SK-N-SH (cell line): ENCODE data around the gene PRND. TPM values are rescaled to one million over a fixed set of nuclear protein-coding genes. Genes with fewer than 3 reads are reported as not detected.

ENCODE experiments used
- CTCF ChIA-PET: fragments of 300-600, 350-600 bp; formaldehyde crosslinking; extraction: SDS; loops from one replicate; lab custom pipeline; 2021; lab: Yijun Ruan, JAX
- POLR2A ChIA-PET: fragments of 350-600 bp; sonication (Branson Sonifier 250); formaldehyde crosslinking; extraction: SDS; loops from one replicate; lab custom pipeline; 2020; ENCODE audit warnings: antibody characterized with exemption, inconsistent platforms; lab: Yijun Ruan, JAX
- DNase-seq: peaks from one replicate; pipeline ENCODE4 v3.0.0; 2012
- H2AFZ ChIP-seq: fragments of 200-600 bp; sonication (generic); 2 replicates; pipeline ENCODE4 v1.8.1; 2016; ENCODE audit warnings: antibody characterized with exemption, mild to moderate bottlenecking, low read depth
- H3F3A ChIP-seq: fragments of 200-600 bp; sonication (generic); replicated peaks from 2 replicates; pipeline ENCODE3; 2016; ENCODE audit warnings: antibody characterized with exemption, mild to moderate bottlenecking; ENCODE audit not compliant: insufficient read depth
- H3K27ac ChIP-seq, 2 experiments: fragments of 200-500 bp in 1 of 2; fragments of 200-600 bp in 1 of 2; sonication (Bioruptor generic) in 1 of 2; sonication (generic), shearing (Covaris generic) in 1 of 2; 2 replicates each; pipeline versions ENCODE4 v1.5.1 to v1.6.1; 2014 to 2016; ENCODE audit warnings: low read depth in 2 of 2, inconsistent platforms in 1 of 2, low read length in 1 of 2, mild to moderate bottlenecking in 1 of 2, mixed read lengths in 1 of 2
- H3K27me3 ChIP-seq: fragments of 200-600 bp; sonication (generic), shearing (Covaris generic); 2 replicates; pipeline ENCODE4 v1.6.1; 2016; ENCODE audit warnings: mixed run types; ENCODE audit not compliant: insufficient read depth
- H3K36me3 ChIP-seq, 2 experiments: fragments of 200-500 bp in 1 of 2; fragments of 200-600 bp in 1 of 2; sonication (Bioruptor generic) in 1 of 2; sonication (generic) in 1 of 2; replicated peaks in 1 of 2; 2 replicates each; pipeline versions ENCODE3 to v1.5.1; 2014 to 2016; ENCODE audit warnings: low read length in 1 of 2, mild to moderate bottlenecking in 1 of 2; ENCODE audit not compliant: insufficient read depth in 2 of 2, control insufficient read depth in 1 of 2
- H3K4me1 ChIP-seq, 2 experiments: fragments of 200-500 bp in 1 of 2; fragments of 200-600 bp in 1 of 2; sonication (Bioruptor generic) in 1 of 2; sonication (generic), shearing (Covaris generic) in 1 of 2; 2 replicates each; pipeline versions ENCODE4 v1.5.1 to v1.6.1; 2014 to 2016; ENCODE audit warnings: low read depth in 1 of 2, low read length in 1 of 2, mixed run types in 1 of 2; ENCODE audit not compliant: insufficient read depth in 2 of 2, control insufficient read depth in 1 of 2
- H3K4me2 ChIP-seq: fragments of 200-600 bp; sonication (generic), shearing (Covaris generic); 2 replicates; pipeline ENCODE4 v1.6.1; 2017; ENCODE audit warnings: mixed run types
- H3K4me3 ChIP-seq, 2 experiments: fragments of 200-500 bp in 1 of 2; fragments of 200-600 bp in 1 of 2; sonication (Bioruptor generic) in 1 of 2; sonication (generic), shearing (Covaris generic) in 1 of 2; 2 replicates each; pipeline versions ENCODE4 v1.5.1 to v1.8.1; 2014 to 2016; ENCODE audit warnings: low read depth in 2 of 2, inconsistent platforms in 1 of 2, low read length in 1 of 2, mild to moderate bottlenecking in 1 of 2, mixed read lengths in 1 of 2, moderate library complexity in 1 of 2
- H3K79me2 ChIP-seq: fragments of 200-600 bp; sonication (generic); 2 replicates; pipeline ENCODE4 v1.8.1; 2017; ENCODE audit warnings: mild to moderate bottlenecking; ENCODE audit not compliant: insufficient read depth
- H3K9ac ChIP-seq: fragments of 200-600 bp; sonication (generic); 2 replicates; pipeline ENCODE4 v1.6.1; 2017; ENCODE audit warnings: mixed run types
- H3K9me2 ChIP-seq: fragments of 200-600 bp; sonication (generic); 2 replicates; pipeline ENCODE4 v1.6.1; 2017; ENCODE audit warnings: mixed run types
- H3K9me3 ChIP-seq: fragments of 200-600 bp; sonication (generic); 2 replicates; pipeline ENCODE4 v1.6.1; 2017; ENCODE audit warnings: mixed run types, mild to moderate bottlenecking, moderate library complexity
- H4K20me1 ChIP-seq: fragments of 200-600 bp; sonication (generic); 2 replicates; pipeline ENCODE4 v1.6.1; 2017; ENCODE audit warnings: mild to moderate bottlenecking, mixed run types; ENCODE audit not compliant: insufficient read depth
- ELF1 ChIP-seq: IDR thresholded peaks from 2 replicates; pipeline ENCODE4 v1.4.0; 2012
- EP300 ChIP-seq, 2 experiments: IDR thresholded peaks; 2 replicates each; pipeline versions ENCODE4 v1.4.0 to v1.6.1; 2012; ENCODE audit warnings: borderline replicate concordance in 1 of 2, low read depth in 1 of 2, low read length in 1 of 2
- EZH2phosphoT487 ChIP-seq: fragments of 200-600 bp; sonication (generic); IDR thresholded peaks from 2 replicates; pipeline ENCODE4 v1.6.1; 2017; ENCODE audit warnings: low read depth, mixed run types, mild to moderate bottlenecking, antibody characterized with exemption, moderate library complexity, borderline replicate concordance
- FOSL2 ChIP-seq: IDR thresholded peaks from 2 replicates; pipeline ENCODE4 v1.4.0; 2012; ENCODE audit warnings: low read depth, mild to moderate bottlenecking, moderate library complexity, borderline replicate concordance
- FOXM1 ChIP-seq: IDR thresholded peaks from 2 replicates; pipeline ENCODE4 v1.4.0; 2012; ENCODE audit warnings: low read depth, mild to moderate bottlenecking
- GATA2 ChIP-seq: sonication (generic); formaldehyde crosslinking; IDR thresholded peaks from 2 replicates; pipeline ENCODE4 v1.5.0; 2020; ENCODE audit warnings: mild to moderate bottlenecking, missing genetic modification reagents
- JUND ChIP-seq: IDR thresholded peaks from 2 replicates; pipeline ENCODE4 v1.4.0; 2012
- NRF1 ChIP-seq: IDR thresholded peaks from 2 replicates; pipeline ENCODE4 v1.6.1; 2012; ENCODE audit warnings: low read depth, mild to moderate bottlenecking, low read length
- POLR2AphosphoS5 ChIP-seq: IDR thresholded peaks from 2 replicates; pipeline ENCODE4 v1.6.1; 2012; ENCODE audit warnings: low read depth, low read length
- RAD21 ChIP-seq: IDR thresholded peaks from 2 replicates; pipeline ENCODE4 v1.6.1; 2012; ENCODE audit warnings: mild to moderate bottlenecking, low read length
- RFX5 ChIP-seq: IDR thresholded peaks from 2 replicates; pipeline ENCODE4 v1.6.1; 2012; ENCODE audit warnings: mild to moderate bottlenecking, improper control_type of control experiment, low read length
- RXRA ChIP-seq: IDR thresholded peaks from 2 replicates; pipeline ENCODE4 v1.4.0; 2012; ENCODE audit warnings: low read depth, mild to moderate bottlenecking, borderline replicate concordance
- SMC3 ChIP-seq: IDR thresholded peaks from 2 replicates; pipeline ENCODE4 v1.6.1; 2012; ENCODE audit warnings: low read depth, low read length, improper control_type of control experiment
- WGBS: methylation state at CpG from one replicate; pipeline ENCODE4 v1.1.6; 2017; ENCODE audit warnings: low lambda C conversion rate; 5-methylcytosine and 5-hydroxymethylcytosine counted together
- polyA plus RNA-seq, 3 experiments: library from polyadenylated mRNA; depleted of rRNA; stranded (reverse); fragments of >200 nt; gene quantifications; 2 replicates each; pipeline ENCODE4 v1.2.3, GENCODE V29; 2012
- TF ChIP-seq, protein P1 (sequence below): fragments of 150-350 bp; IDR thresholded peaks from 2 replicates; pipeline ENCODE4 v1.6.1; 2017; ENCODE audit warnings: antibody characterized with exemption, low read length, low read depth, borderline replicate concordance
- TF ChIP-seq, protein P2 (sequence below): IDR thresholded peaks from 2 replicates; pipeline ENCODE4 v1.6.1; 2012; ENCODE audit warnings: mild to moderate bottlenecking, low read depth, low read length, moderate library complexity
- TF ChIP-seq, protein P3 (sequence below): fragments of 150-350 bp; IDR thresholded peaks from 2 replicates; pipeline ENCODE4 v1.6.1; 2016; ENCODE audit warnings: mild to moderate bottlenecking, low read depth, low read length
- TF ChIP-seq, protein P4 (sequence below): IDR thresholded peaks from 2 replicates; pipeline ENCODE4 v1.4.0; 2012; ENCODE audit warnings: low read depth, borderline replicate concordance
- TF ChIP-seq, protein P5 (sequence below): IDR thresholded peaks from 2 replicates; pipeline ENCODE4; 2012

Gene PRND
- polyA plus RNA-seq, 1 of the 3 experiments (the other 2 are of a cell fraction): not detected

DNA sequence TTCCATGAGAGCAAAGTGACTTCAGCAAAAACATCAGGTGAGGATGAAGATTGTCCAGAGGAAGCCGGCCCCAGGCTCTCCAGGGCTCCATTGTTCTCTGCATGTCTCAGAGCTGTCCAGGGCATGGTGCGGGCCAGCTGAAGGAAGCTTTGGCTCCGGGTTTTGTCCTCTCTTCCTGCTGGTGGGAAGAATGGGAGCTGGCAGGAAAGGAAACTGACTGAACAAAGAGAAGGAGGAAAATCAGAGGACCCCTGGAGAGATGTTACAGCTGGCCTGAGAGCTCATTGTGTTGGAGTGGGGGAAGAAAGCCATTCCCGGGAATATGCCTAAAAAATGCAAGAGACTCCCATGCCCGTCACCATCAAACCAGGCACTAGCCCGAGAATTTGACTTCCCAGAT lies 27.1 kb downstream of the PRND start:
- 25% methylated on average over 6 of the region's 6 CpGs for WGBS
- no peak overlapping the region for H3K27ac ChIP-seq
- no peak overlapping the region for H3K4me2 ChIP-seq
- H3K27me3 ChIP-seq: peaks cover 53% of the 10 kb centered on the region; the same call in 1 of the 2 replicates
- H3K79me2 ChIP-seq: no peaks in the 10 kb centered on the region
- H4K20me1 ChIP-seq: no peaks in the 10 kb centered on the region
- H3K4me3 ChIP-seq: no peak overlapping the region
- DNase-seq: no peak
- no peak overlapping the region for H2AFZ ChIP-seq
- no peaks in the 10 kb centered on the region for H3K36me3 ChIP-seq
- no peaks in the 10 kb centered on the region for H3F3A ChIP-seq
- TF ChIP-seq FOXM1: no peak
- TF ChIP-seq POLR2AphosphoS5: no peak
- TF ChIP-seq, protein P1, sequence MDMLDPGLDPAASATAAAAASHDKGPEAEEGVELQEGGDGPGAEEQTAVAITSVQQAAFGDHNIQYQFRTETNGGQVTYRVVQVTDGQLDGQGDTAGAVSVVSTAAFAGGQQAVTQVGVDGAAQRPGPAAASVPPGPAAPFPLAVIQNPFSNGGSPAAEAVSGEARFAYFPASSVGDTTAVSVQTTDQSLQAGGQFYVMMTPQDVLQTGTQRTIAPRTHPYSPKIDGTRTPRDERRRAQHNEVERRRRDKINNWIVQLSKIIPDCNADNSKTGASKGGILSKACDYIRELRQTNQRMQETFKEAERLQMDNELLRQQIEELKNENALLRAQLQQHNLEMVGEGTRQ: no peak
- TF ChIP-seq JUND: no peak
- TF ChIP-seq, protein P2, sequence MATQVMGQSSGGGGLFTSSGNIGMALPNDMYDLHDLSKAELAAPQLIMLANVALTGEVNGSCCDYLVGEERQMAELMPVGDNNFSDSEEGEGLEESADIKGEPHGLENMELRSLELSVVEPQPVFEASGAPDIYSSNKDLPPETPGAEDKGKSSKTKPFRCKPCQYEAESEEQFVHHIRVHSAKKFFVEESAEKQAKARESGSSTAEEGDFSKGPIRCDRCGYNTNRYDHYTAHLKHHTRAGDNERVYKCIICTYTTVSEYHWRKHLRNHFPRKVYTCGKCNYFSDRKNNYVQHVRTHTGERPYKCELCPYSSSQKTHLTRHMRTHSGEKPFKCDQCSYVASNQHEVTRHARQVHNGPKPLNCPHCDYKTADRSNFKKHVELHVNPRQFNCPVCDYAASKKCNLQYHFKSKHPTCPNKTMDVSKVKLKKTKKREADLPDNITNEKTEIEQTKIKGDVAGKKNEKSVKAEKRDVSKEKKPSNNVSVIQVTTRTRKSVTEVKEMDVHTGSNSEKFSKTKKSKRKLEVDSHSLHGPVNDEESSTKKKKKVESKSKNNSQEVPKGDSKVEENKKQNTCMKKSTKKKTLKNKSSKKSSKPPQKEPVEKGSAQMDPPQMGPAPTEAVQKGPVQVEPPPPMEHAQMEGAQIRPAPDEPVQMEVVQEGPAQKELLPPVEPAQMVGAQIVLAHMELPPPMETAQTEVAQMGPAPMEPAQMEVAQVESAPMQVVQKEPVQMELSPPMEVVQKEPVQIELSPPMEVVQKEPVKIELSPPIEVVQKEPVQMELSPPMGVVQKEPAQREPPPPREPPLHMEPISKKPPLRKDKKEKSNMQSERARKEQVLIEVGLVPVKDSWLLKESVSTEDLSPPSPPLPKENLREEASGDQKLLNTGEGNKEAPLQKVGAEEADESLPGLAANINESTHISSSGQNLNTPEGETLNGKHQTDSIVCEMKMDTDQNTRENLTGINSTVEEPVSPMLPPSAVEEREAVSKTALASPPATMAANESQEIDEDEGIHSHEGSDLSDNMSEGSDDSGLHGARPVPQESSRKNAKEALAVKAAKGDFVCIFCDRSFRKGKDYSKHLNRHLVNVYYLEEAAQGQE: no peak
- TF ChIP-seq RFX5: no peak
- TF ChIP-seq NRF1: no peak
- TF ChIP-seq RXRA: no peak
- no peak for TF ChIP-seq ELF1
- TF ChIP-seq, protein P3, sequence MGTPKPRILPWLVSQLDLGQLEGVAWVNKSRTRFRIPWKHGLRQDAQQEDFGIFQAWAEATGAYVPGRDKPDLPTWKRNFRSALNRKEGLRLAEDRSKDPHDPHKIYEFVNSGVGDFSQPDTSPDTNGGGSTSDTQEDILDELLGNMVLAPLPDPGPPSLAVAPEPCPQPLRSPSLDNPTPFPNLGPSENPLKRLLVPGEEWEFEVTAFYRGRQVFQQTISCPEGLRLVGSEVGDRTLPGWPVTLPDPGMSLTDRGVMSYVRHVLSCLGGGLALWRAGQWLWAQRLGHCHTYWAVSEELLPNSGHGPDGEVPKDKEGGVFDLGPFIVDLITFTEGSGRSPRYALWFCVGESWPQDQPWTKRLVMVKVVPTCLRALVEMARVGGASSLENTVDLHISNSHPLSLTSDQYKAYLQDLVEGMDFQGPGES: no peak
- TF ChIP-seq SMC3: no peak
- TF ChIP-seq, protein P4, sequence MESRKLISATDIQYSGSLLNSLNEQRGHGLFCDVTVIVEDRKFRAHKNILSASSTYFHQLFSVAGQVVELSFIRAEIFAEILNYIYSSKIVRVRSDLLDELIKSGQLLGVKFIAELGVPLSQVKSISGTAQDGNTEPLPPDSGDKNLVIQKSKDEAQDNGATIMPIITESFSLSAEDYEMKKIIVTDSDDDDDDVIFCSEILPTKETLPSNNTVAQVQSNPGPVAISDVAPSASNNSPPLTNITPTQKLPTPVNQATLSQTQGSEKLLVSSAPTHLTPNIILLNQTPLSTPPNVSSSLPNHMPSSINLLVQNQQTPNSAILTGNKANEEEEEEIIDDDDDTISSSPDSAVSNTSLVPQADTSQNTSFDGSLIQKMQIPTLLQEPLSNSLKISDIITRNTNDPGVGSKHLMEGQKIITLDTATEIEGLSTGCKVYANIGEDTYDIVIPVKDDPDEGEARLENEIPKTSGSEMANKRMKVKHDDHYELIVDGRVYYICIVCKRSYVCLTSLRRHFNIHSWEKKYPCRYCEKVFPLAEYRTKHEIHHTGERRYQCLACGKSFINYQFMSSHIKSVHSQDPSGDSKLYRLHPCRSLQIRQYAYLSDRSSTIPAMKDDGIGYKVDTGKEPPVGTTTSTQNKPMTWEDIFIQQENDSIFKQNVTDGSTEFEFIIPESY: no peak
- no peak for TF ChIP-seq EP300 (IDR thresholded peaks at IDR 0.05; ENCODE audit: borderline replicate concordance in 1 of 2, low read depth in 1 of 2, low read length in 1 of 2)
- TF ChIP-seq, protein P5, sequence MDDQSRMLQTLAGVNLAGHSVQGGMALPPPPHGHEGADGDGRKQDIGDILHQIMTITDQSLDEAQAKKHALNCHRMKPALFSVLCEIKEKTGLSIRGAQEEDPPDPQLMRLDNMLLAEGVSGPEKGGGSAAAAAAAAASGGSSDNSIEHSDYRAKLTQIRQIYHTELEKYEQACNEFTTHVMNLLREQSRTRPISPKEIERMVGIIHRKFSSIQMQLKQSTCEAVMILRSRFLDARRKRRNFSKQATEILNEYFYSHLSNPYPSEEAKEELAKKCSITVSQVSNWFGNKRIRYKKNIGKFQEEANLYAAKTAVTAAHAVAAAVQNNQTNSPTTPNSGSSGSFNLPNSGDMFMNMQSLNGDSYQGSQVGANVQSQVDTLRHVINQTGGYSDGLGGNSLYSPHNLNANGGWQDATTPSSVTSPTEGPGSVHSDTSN: no peak
- no peak for TF ChIP-seq GATA2
- no peak for TF ChIP-seq FOSL2
- no peak for TF ChIP-seq EZH2phosphoT487
- TF ChIP-seq RAD21: no peak
- ChIA-PET CTCF (interaction anchor here (1.1 to 1.8 kb wide), 3 partner anchors 8 to 207 kb away, joined by 3 to 7 read pairs (median 4); no protein-coding TSS in a partner anchor), POLR2A (no interaction called here)
- H3K9ac ChIP-seq: no peak overlapping the region
- no peaks in the 10 kb centered on the region for H3K4me1 ChIP-seq
- H3K9me2 ChIP-seq: no peaks in the 10 kb centered on the region
- H3K9me3 ChIP-seq: no peaks in the 10 kb centered on the region
